Breast epithelium (tissue), 3 donors: ENCODE results near the gene MORN4.

ENCODE experiments used
- CTCF ChIP-seq, 3 donors: fragments of 450-650 bp; IDR thresholded peaks; one replicate each; pipeline ENCODE4 v1.5.1; 2016 to 2017; ENCODE audit warnings: antibody characterized with exemption in 3 of 3, mild to moderate bottlenecking in 3 of 3, moderate library complexity in 3 of 3
- POLR2A ChIP-seq: fragments of 450-650 bp; IDR thresholded peaks from one replicate; pipeline ENCODE4 v1.6.1; 2016; ENCODE audit warnings: antibody characterized with exemption, mild to moderate bottlenecking, moderate library complexity
- POLR2AphosphoS5 ChIP-seq, 3 donors: sonication (generic); formaldehyde crosslinking; IDR thresholded peaks; one replicate each; pipeline ENCODE4 v1.6.1; 2017; ENCODE audit warnings: antibody characterized with exemption in 3 of 3

GRCh38 chr10:97601268-97602215 lies 31.8 kb downstream of the MORN4 start:
- TF ChIP-seq CTCF (IDR thresholded peaks at IDR 0.05) = no peak
- TF ChIP-seq POLR2A = no peak
- TF ChIP-seq POLR2AphosphoS5 (IDR thresholded peaks at IDR 0.05) = no peak
